ENCODE results near the gene AUTS2.

DNA sequence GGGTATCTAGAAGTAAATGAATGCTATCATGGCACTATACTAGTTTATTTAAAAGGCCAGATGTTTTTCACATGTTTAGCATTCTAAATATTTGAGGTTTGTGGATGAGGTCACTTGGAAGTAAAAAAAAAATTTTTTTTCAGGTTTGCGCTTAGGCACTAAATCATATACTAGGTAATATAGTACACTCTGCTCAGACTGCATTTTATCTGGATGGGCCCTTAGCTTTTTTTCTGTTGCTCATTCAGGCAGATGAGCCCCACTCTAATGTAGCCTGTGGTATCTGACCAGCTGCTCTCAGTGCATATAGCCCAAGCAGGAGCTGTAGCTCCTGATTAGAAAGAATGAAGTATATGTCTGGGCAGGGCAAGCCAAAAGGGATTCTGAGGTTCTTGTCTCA is 210.1 kb downstream of the AUTS2 start:
- TF ChIP-seq, protein P1, sequence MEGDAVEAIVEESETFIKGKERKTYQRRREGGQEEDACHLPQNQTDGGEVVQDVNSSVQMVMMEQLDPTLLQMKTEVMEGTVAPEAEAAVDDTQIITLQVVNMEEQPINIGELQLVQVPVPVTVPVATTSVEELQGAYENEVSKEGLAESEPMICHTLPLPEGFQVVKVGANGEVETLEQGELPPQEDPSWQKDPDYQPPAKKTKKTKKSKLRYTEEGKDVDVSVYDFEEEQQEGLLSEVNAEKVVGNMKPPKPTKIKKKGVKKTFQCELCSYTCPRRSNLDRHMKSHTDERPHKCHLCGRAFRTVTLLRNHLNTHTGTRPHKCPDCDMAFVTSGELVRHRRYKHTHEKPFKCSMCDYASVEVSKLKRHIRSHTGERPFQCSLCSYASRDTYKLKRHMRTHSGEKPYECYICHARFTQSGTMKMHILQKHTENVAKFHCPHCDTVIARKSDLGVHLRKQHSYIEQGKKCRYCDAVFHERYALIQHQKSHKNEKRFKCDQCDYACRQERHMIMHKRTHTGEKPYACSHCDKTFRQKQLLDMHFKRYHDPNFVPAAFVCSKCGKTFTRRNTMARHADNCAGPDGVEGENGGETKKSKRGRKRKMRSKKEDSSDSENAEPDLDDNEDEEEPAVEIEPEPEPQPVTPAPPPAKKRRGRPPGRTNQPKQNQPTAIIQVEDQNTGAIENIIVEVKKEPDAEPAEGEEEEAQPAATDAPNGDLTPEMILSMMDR (tag by site-specific recombination; IDR thresholded peaks at IDR 0.05): no peak
- TF ChIP-seq ZBTB21 (tag by site-specific recombination; IDR thresholded peaks at IDR 0.05) (no peak), GLI4 (tag by site-specific recombination; IDR thresholded peaks at IDR 0.05) (no peak), ZNF561 (tag by site-specific recombination; IDR thresholded peaks at IDR 0.05; ENCODE audit: borderline replicate concordance) (no peak), IKZF3 (tag by site-specific recombination; IDR thresholded peaks at IDR 0.05) (no peak), ZNF19 (tag by site-specific recombination; IDR thresholded peaks at IDR 0.05; ENCODE audit: low read depth) (no peak), KLF7 (tag by site-specific recombination; IDR thresholded peaks at IDR 0.05; ENCODE audit: borderline replicate concordance) (no peak), ZNF510 (tag by site-specific recombination; IDR thresholded peaks at IDR 0.05; ENCODE audit: insufficient replicate concordance) (no peak), ZFP37 (tag by site-specific recombination; IDR thresholded peaks at IDR 0.05) (no peak)
- TF ChIP-seq, protein P2, sequence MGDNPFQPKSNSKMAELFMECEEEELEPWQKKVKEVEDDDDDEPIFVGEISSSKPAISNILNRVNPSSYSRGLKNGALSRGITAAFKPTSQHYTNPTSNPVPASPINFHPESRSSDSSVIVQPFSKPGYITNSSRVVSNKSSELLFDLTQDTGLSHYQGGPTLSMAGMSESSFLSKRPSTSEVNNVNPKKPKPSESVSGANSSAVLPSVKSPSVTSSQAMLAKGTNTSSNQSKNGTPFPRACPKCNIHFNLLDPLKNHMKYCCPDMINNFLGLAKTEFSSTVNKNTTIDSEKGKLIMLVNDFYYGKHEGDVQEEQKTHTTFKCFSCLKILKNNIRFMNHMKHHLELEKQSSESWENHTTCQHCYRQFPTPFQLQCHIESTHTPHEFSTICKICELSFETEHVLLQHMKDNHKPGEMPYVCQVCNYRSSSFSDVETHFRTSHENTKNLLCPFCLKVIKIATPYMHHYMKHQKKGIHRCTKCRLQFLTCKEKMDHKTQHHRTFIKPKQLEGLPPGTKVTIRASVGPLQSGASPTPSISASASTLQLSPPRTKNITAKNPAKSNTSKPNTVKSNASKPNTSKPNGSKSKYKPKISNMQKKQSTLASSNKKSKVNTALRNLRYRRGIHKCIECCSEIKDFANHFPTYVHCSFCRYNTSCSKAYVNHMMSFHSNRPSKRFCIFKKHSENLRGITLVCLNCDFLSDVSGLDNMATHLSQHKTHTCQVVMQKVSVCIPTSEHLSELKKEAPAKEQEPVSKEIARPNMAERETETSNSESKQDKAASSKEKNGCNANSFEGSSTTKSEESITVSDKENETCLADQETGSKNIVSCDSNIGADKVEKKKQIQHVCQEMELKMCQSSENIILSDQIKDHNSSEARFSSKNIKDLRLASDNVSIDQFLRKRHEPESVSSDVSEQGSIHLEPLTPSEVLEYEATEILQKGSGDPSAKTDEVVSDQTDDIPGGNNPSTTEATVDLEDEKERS (tag by site-specific recombination; IDR thresholded peaks at IDR 0.05): no peak
- TF ChIP-seq, protein P3, sequence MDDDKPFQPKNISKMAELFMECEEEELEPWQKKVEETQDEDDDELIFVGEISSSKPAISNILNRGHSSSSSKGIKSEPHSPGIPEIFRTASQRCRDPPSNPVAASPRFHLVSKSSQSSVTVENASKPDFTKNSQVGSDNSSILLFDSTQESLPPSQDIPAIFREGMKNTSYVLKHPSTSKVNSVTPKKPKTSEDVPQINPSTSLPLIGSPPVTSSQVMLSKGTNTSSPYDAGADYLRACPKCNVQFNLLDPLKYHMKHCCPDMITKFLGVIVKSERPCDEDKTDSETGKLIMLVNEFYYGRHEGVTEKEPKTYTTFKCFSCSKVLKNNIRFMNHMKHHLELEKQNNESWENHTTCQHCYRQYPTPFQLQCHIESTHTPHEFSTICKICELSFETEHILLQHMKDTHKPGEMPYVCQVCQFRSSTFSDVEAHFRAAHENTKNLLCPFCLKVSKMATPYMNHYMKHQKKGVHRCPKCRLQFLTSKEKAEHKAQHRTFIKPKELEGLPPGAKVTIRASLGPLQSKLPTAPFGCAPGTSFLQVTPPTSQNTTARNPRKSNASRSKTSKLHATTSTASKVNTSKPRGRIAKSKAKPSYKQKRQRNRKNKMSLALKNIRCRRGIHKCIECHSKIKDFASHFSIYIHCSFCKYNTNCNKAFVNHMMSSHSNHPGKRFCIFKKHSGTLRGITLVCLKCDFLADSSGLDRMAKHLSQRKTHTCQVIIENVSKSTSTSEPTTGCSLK (tag by site-specific recombination; IDR thresholded peaks at IDR 0.05): no peak
- TF ChIP-seq, protein P4, sequence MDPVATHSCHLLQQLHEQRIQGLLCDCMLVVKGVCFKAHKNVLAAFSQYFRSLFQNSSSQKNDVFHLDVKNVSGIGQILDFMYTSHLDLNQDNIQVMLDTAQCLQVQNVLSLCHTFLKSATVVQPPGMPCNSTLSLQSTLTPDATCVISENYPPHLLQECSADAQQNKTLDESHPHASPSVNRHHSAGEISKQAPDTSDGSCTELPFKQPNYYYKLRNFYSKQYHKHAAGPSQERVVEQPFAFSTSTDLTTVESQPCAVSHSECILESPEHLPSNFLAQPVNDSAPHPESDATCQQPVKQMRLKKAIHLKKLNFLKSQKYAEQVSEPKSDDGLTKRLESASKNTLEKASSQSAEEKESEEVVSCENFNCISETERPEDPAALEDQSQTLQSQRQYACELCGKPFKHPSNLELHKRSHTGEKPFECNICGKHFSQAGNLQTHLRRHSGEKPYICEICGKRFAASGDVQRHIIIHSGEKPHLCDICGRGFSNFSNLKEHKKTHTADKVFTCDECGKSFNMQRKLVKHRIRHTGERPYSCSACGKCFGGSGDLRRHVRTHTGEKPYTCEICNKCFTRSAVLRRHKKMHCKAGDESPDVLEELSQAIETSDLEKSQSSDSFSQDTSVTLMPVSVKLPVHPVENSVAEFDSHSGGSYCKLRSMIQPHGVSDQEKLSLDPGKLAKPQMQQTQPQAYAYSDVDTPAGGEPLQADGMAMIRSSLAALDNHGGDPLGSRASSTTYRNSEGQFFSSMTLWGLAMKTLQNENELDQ (tag by site-specific recombination; IDR thresholded peaks at IDR 0.05; ENCODE audit: low read depth): no peak
- TF ChIP-seq, protein P5, sequence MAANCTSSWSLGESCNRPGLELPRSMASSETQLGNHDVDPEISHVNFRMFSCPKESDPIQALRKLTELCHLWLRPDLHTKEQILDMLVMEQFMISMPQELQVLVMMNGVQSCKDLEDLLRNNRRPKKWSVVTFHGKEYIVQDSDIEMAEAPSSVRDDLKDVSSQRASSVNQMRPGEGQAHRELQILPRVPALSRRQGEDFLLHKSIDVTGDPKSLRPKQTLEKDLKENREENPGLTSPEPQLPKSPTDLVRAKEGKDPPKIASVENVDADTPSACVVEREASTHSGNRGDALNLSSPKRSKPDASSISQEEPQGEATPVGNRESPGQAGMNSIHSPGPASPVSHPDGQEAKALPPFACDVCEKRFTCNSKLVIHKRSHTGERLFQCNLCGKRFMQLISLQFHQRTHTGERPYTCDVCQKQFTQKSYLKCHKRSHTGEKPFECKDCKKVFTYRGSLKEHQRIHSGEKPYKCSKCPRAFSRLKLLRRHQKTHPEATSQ (tag by site-specific recombination; IDR thresholded peaks at IDR 0.05): no peak
- TF ChIP-seq, protein P6, sequence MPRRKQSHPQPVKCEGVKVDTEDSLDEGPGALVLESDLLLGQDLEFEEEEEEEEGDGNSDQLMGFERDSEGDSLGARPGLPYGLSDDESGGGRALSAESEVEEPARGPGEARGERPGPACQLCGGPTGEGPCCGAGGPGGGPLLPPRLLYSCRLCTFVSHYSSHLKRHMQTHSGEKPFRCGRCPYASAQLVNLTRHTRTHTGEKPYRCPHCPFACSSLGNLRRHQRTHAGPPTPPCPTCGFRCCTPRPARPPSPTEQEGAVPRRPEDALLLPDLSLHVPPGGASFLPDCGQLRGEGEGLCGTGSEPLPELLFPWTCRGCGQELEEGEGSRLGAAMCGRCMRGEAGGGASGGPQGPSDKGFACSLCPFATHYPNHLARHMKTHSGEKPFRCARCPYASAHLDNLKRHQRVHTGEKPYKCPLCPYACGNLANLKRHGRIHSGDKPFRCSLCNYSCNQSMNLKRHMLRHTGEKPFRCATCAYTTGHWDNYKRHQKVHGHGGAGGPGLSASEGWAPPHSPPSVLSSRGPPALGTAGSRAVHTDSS (tag by site-specific recombination; IDR thresholded peaks at IDR 0.05): no peak
